ENCODE measurements around the gene AMACR. TPM values are rescaled to one million over a fixed set of nuclear protein-coding genes. Genes with fewer than 3 reads are reported as not detected.
A peak's percentile ranks its signal among the peaks of the same experiment; 100 is the strongest.
"Not testable (repeated sequence)": the region's sequence is repeated elsewhere in the genome, so short reads cannot be mapped to it uniquely, and the experiment has no call there.

AMACR gene
- total RNA-seq, 1 experiment from 2014 or later = 10.5 TPM

- H3K27me3 ChIP-seq (ENCODE audit: control insufficient read depth, insufficient read depth, low read length) = no peaks in the 10 kb centered on the region
Measured at GRCh38 chr5:33981408-33982162, 26.3 kb downstream of the AMACR start.

GRCh38 chr5:33980030-33980429 is 27.8 kb downstream of the AMACR start:
- no peak for DNase-seq
- Histone ChIP-seq H3K27me3 (ENCODE audit: control insufficient read depth, insufficient read depth, low read length) (no peaks in the 10 kb centered on the region), H3K4me3 (ENCODE audit: insufficient read depth, low read depth, low read length) (no peak overlapping the region), H3K36me3 (replicated peaks; ENCODE audit: control insufficient read depth, insufficient read depth, low read length) (no peaks in the 10 kb centered on the region)

More at GRCh38 chr5:33981408-33982162, 26.3 kb downstream of the AMACR start:
- H3K36me3 ChIP-seq (replicated peaks; ENCODE audit: control insufficient read depth, insufficient read depth, low read length) = no peaks in the 10 kb centered on the region; the same call in 1 of the 2 replicates
- no peak overlapping the region for H3K4me3 ChIP-seq (ENCODE audit: insufficient read depth, low read depth, low read length)
- DNase-seq = no peak

- Histone ChIP-seq H3K36me3 (replicated peaks; ENCODE audit: control insufficient read depth, insufficient read depth, low read length) (no peaks in the 10 kb centered on the region), H3K27me3 (ENCODE audit: control insufficient read depth, insufficient read depth, low read length) (no peaks in the 10 kb centered on the region), H3K4me3 (ENCODE audit: insufficient read depth, low read depth, low read length) (no peak overlapping the region)
- DNase-seq = peak; percentile 18
Measured at GRCh38 chr5:33978306-33978705, 29.5 kb downstream of the AMACR start.

- Histone ChIP-seq H3K36me3 (replicated peaks; ENCODE audit: control insufficient read depth, insufficient read depth, low read length) (no peaks in the 10 kb centered on the region), H3K27me3 (ENCODE audit: control insufficient read depth, insufficient read depth, low read length) (no peaks in the 10 kb centered on the region), H3K4me3 (ENCODE audit: insufficient read depth, low read depth, low read length) (no peak overlapping the region)
- DNase-seq = no peak
Measured at GRCh38 chr5:33976307-33976706, 31.5 kb downstream of the AMACR start.

DNA sequence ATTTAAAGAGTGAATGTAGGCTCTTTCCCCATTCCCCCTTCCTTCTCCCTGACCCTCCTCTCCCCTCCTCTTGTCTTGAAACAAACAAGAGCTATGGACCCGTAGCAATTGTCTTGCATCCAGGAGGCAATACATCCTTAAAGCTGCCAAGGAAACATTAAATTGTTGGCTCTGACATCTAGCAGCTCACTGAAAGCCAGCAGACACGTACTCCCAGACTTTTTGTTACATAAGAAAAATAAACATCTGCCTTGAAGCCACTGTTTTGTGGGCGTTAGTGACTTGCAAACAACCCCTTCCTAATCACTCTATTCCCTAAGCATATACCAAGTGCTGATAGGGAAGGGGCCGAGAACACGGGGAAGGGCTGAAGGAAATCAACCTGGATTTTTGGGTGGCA is 32.0 kb downstream of the AMACR start:
- no peaks in the 10 kb centered on the region for H3K36me3 ChIP-seq (replicated peaks; ENCODE audit: control insufficient read depth, insufficient read depth, low read length)
- H3K4me3 ChIP-seq (ENCODE audit: insufficient read depth, low read depth, low read length) = no peak overlapping the region
- DNase-seq = no peak
- H3K27me3 ChIP-seq (ENCODE audit: control insufficient read depth, insufficient read depth, low read length) = no peaks in the 10 kb centered on the region

DNA sequence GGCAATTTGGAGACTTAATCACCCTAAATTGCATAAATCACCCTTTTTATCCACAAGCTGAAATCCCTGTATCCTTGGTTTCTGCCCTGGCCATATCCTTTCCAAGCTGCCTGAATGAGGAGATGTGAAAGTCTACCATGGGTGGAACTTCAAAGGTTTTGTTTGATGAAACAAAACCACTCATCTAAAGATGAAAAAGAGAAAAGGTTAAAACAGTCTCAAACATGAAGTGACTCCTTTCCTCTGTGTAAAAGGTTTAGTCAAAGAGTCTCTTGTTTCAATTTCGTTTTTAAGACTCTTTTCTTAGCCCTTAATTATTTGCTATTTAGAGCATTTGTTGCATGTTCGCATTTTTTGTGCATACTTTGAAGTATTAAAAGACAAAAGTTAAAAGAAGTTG is 34.6 kb downstream of the AMACR start:
- Histone ChIP-seq H3K4me3 (ENCODE audit: insufficient read depth, low read depth, low read length) (no peak overlapping the region), H3K36me3 (replicated peaks; ENCODE audit: control insufficient read depth, insufficient read depth, low read length) (no peaks in the 10 kb centered on the region), H3K27me3 (ENCODE audit: control insufficient read depth, insufficient read depth, low read length) (no peaks in the 10 kb centered on the region)
- DNase-seq = no peak

DNA sequence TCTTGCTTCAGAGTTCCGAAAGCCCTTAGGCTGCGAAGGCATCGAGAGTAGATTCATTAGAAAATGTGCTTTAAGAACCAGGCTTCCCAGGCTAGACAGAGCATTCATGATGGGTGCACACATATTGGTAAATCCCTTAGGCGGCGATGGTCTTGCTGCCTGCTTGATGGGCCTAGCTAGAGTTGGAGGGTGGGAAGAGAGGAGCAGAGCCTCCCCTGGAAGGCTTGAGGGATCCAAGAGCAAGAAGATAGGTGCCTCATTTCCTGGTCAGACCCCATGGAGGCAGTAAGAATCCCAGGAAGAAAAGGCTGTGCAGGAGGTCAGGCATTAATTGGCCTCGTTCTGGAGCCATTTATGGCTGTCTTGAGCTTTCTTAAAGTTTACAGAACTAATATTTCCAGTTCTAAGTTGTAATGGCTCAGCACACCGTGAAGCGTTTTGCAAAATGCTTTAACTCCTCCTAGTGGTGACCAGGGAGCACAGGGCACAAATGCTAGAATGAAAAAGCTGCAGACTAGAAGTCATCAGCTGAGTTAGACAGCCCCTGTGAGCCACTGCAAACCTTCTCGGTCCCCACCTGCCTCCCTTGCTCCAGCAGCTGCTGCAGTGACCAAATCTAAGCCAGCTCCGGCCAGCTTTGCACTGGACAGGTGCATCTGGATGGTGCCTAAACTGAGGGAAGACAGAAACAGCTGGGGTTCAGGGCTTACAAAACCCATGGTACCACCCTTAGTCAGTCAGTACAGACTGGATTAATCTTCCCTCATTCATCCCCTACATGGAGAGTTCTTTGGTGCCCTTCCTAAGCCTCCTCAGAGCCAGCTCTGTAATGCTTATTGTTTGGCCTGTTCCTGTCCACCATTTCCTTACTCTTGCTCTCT is 38.0 kb downstream of the AMACR start:
- Histone ChIP-seq H3K27me3 (ENCODE audit: control insufficient read depth, insufficient read depth, low read length) (no peaks in the 10 kb centered on the region), H3K36me3 (replicated peaks; ENCODE audit: control insufficient read depth, insufficient read depth, low read length) (no peaks in the 10 kb centered on the region), H3K4me3 (ENCODE audit: insufficient read depth, low read depth, low read length) (no peak overlapping the region)
- DNase-seq = peak; percentile 66

DNA sequence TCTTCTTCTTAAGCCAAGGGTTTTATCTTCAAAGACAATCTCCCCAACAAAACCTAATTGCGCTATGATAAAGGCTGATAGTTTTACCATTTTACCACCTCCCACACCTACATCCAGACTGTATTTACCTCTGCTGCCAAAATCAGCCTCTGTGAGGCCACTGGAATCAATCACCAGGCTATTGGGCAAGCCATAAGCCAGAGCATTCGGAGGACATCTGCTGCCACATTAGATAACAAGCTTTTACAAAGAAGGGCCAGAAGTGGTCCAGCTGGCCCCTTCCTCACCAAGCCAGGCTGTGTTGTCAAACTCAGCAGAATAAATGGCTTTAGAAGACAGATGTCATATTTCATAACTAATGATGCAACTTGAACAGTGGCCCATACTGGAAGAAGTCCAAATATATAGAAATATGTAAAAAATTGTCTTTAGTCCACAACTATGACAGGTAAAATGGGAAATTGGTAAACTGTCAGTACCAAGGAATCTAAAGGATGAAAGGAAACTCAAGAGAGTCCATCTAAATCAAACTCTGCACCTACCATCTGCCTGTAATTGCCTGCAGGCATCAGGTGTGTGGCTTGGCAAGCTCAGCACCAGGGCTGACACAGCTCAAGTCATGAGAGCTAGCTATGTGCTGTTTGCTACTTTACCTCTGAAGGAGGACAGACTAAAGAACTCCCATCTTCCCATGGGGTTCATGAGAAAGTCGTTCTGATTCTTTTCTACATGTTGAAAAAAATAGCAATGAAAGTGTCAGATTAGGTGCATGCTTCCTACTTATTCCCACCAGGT is 39.4 kb downstream of the AMACR start:
- H3K36me3 ChIP-seq (replicated peaks; ENCODE audit: control insufficient read depth, insufficient read depth, low read length) = no peaks in the 10 kb centered on the region
- no peak overlapping the region for H3K4me3 ChIP-seq (ENCODE audit: insufficient read depth, low read depth, low read length)

DNA sequence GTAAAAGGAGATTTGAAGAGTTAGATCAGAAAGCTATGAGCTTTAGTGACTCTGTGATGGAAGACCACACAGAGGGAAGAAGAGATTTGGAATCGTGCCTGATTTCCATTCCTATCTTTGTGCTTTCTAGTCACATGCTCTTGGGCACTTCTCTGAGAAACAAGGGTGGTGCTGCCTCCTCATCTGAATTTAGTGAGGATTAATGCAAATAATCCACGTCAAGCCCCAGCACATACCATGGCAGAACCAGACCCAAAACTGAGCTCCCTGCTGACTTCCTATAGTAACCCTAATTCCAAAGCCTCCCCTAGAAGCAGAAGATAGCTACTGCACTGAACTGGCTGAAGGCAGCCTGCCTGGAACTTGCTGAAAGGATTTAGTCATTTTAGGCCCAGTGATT is 41.0 kb downstream of the AMACR start:
- no peak for DNase-seq
- Histone ChIP-seq H3K27me3 (ENCODE audit: control insufficient read depth, insufficient read depth, low read length) (no peaks in the 10 kb centered on the region), H3K4me3 (ENCODE audit: insufficient read depth, low read depth, low read length) (no peak overlapping the region), H3K36me3 (replicated peaks; ENCODE audit: control insufficient read depth, insufficient read depth, low read length) (no peaks in the 10 kb centered on the region)

More for the DNA sequence above, 39.4 kb downstream of the AMACR start:
- no peaks in the 10 kb centered on the region for H3K27me3 ChIP-seq (ENCODE audit: control insufficient read depth, insufficient read depth, low read length)
- DNase-seq = no peak

DNA sequence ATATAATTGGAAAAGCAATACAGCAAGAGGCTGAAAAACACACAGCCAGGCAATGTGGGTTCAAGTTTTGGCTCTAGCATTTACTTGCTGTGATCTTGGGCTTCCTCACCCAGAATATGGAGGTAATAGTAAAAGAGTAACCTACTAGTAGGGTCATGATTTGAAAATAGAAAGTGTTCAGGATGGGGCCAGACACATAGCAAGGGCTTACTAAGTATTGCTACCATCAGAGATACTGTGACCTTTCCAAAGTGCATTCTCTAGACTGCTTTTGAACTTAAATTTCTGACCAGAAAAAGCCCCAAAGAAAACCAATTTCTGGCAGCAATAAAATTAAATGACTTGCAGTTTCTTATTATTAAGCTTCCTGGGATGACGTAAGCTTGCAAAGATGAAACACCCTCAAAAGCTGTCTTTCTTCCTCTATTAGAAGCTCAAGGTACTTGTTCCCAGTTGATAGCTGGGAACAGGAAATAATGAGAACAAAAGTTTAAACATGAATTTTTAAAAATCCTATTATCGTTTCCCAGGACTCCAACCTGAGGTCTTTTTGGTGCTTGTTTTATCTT is 43.6 kb downstream of the AMACR start:
- Histone ChIP-seq H3K36me3 (replicated peaks; ENCODE audit: control insufficient read depth, insufficient read depth, low read length) (no peaks in the 10 kb centered on the region), H3K4me3 (ENCODE audit: insufficient read depth, low read depth, low read length) (no peak overlapping the region), H3K27me3 (ENCODE audit: control insufficient read depth, insufficient read depth, low read length) (no peaks in the 10 kb centered on the region)
- DNase-seq = no peak

- H3K27me3 ChIP-seq (ENCODE audit: control insufficient read depth, insufficient read depth, low read length) = no peaks in the 10 kb centered on the region
Measured at GRCh38 chr5:33958176-33958575, 49.7 kb downstream of the AMACR start.

GRCh38 chr5:33957577-33958150 is 50.2 kb downstream of the AMACR start:
- H3K27me3 ChIP-seq (ENCODE audit: control insufficient read depth, insufficient read depth, low read length) = no peaks in the 10 kb centered on the region
- no peak for DNase-seq
- H3K36me3 ChIP-seq (replicated peaks; ENCODE audit: control insufficient read depth, insufficient read depth, low read length) = no peaks in the 10 kb centered on the region
- no peak overlapping the region for H3K4me3 ChIP-seq (ENCODE audit: insufficient read depth, low read depth, low read length)

More at GRCh38 chr5:33958176-33958575, 49.7 kb downstream of the AMACR start:
- Histone ChIP-seq H3K36me3 (replicated peaks; ENCODE audit: control insufficient read depth, insufficient read depth, low read length) (no peaks in the 10 kb centered on the region), H3K4me3 (ENCODE audit: insufficient read depth, low read depth, low read length) (no peak overlapping the region)
- no peak for DNase-seq

- not testable (repeated sequence) for H3K27me3 ChIP-seq (ENCODE audit: control insufficient read depth, insufficient read depth, low read length); H3K4me3 ChIP-seq (ENCODE audit: insufficient read depth, low read depth, low read length); DNase-seq; H3K36me3 ChIP-seq (replicated peaks; ENCODE audit: control insufficient read depth, insufficient read depth, low read length)
Measured at GRCh38 chr5:33952175-33952574, 55.7 kb downstream of the AMACR start.
